ENCODE results near the gene CHRND. TPM values are rescaled to one million over a fixed set of nuclear protein-coding genes. Genes with fewer than 3 reads are reported as not detected.
A peak's percentile ranks its signal among the peaks of the same experiment; 100 is the strongest.
"Not testable (repeated sequence)": the region's sequence is repeated elsewhere in the genome, so short reads cannot be mapped to it uniquely, and the experiment has no call there.

The CHRND gene
- total RNA-seq, 1 donor from 2014 or later, result not detected

GRCh38 chr2:232563580-232563979, 37.6 kb downstream of the CHRND start:
- Histone ChIP-seq H3K4me3 (ENCODE audit: low read depth, low read length) (no peak overlapping the region), H3K36me3 (ENCODE audit: control insufficient read depth, insufficient read depth, low read length) (peaks cover 3% of the 10 kb centered on the region), H3K27me3 (ENCODE audit: control insufficient read depth, insufficient read depth, low read length) (no peaks in the 10 kb centered on the region)
- DNase-seq (ENCODE audit: low read depth), result peak; percentile 18
- TF ChIP-seq CTCF (IDR thresholded peaks at IDR 0.05; ENCODE audit: insufficient read depth, low read length, poor library complexity, severe bottlenecking), result no peak

- H3K4me3 ChIP-seq (ENCODE audit: low read depth, low read length), result no peak overlapping the region
- no peak for DNase-seq (ENCODE audit: low read depth)
- H3K36me3 ChIP-seq (ENCODE audit: control insufficient read depth, insufficient read depth, low read length), result peaks cover 5% of the 10 kb centered on the region
- TF ChIP-seq CTCF (IDR thresholded peaks at IDR 0.05; ENCODE audit: insufficient read depth, low read length, poor library complexity, severe bottlenecking), result no peak
- no peaks in the 10 kb centered on the region for H3K27me3 ChIP-seq (ENCODE audit: control insufficient read depth, insufficient read depth, low read length)
Measured at GRCh38 chr2:232567721-232568120, 41.8 kb downstream of the CHRND start.

GRCh38 chr2:232568161-232568560, 42.2 kb downstream of the CHRND start:
- no peak for DNase-seq (ENCODE audit: low read depth)
- Histone ChIP-seq H3K36me3 (ENCODE audit: control insufficient read depth, insufficient read depth, low read length) (peaks cover 5% of the 10 kb centered on the region), H3K27me3 (ENCODE audit: control insufficient read depth, insufficient read depth, low read length) (no peaks in the 10 kb centered on the region), H3K4me3 (ENCODE audit: low read depth, low read length) (no peak overlapping the region)
- no peak for TF ChIP-seq CTCF (IDR thresholded peaks at IDR 0.05; ENCODE audit: insufficient read depth, low read length, poor library complexity, severe bottlenecking)

DNA sequence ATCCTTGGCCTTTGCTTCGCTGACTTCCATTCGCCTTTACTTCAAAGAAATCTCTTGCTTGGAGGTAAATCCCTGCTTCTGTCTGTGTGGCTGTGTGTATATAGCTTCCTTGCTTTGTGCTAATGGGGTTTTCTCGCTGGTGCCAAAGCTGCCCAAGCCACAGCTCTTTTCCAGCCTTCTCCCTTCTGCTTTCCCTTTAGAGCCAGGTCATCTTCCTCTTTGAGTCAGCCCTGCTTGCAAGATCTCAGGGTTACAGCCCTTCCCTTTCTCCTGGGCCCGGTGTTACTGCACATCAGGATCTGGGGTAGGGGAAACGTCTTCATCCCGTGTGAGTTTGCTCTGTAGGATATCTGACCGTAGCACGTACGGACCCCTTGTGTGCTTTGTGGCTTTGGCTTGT, 43.6 kb downstream of the CHRND start:
- no peaks in the 10 kb centered on the region for H3K27me3 ChIP-seq (ENCODE audit: control insufficient read depth, insufficient read depth, low read length)
- no peak for DNase-seq (ENCODE audit: low read depth)
- H3K4me3 ChIP-seq (ENCODE audit: low read depth, low read length), result no peak overlapping the region
- no peak for TF ChIP-seq CTCF (IDR thresholded peaks at IDR 0.05; ENCODE audit: insufficient read depth, low read length, poor library complexity, severe bottlenecking)
- H3K36me3 ChIP-seq (ENCODE audit: control insufficient read depth, insufficient read depth, low read length), result peaks cover 5% of the 10 kb centered on the region

DNA sequence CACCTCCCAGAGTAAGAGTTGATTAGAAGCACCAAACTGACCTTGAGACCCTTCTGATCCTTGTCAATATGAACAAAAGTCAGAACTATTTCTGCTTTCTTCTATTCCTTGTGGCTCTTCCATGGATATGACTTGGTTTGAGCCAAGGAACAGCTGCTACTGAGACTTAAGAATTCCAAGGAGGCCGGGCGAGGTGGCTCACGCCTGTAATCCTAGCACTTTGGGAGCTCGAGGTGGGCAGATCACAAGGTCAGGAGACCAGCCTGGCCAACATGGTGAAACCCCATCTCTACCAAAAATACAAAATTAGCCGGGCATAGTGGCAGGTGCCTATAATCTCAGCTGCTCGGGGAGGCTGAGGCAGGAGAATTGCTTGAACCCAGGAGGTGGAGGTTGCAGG, 44.5 kb downstream of the CHRND start:
- not testable (repeated sequence) for H3K36me3 ChIP-seq (ENCODE audit: control insufficient read depth, insufficient read depth, low read length); DNase-seq (ENCODE audit: low read depth); H3K4me3 ChIP-seq (ENCODE audit: low read depth, low read length); H3K27me3 ChIP-seq (ENCODE audit: control insufficient read depth, insufficient read depth, low read length)

- H3K27me3 ChIP-seq (ENCODE audit: control insufficient read depth, insufficient read depth, low read length), result no peaks in the 10 kb centered on the region
- H3K4me3 ChIP-seq (ENCODE audit: low read depth, low read length), result no peak overlapping the region
- TF ChIP-seq CTCF (IDR thresholded peaks at IDR 0.05; ENCODE audit: insufficient read depth, low read length, poor library complexity, severe bottlenecking), result no peak
- H3K36me3 ChIP-seq (ENCODE audit: control insufficient read depth, insufficient read depth, low read length), result peaks cover 2% of the 10 kb centered on the region
- no peak for DNase-seq (ENCODE audit: low read depth)
Measured at GRCh38 chr2:232571026-232571474, 45.1 kb downstream of the CHRND start.
